ENCODE measurements around the gene SIPA1L2. TPM values are rescaled to one million over a fixed set of nuclear protein-coding genes. Genes with fewer than 3 reads are reported as not detected.

SIPA1L2 gene
- total and polyA plus RNA-seq, 2 experiments from 2014 or later, result 1.1 to 5.9 TPM

- no peak overlapping the region for H3K9ac ChIP-seq
- no peaks in the 10 kb centered on the region for H3F3A ChIP-seq (ENCODE audit: insufficient read depth)
- no peaks in the 10 kb centered on the region for H3K9me3 ChIP-seq (ENCODE audit: low read depth)
- H3K4me1 ChIP-seq (ENCODE audit: insufficient read depth), result no peaks in the 10 kb centered on the region
- no peaks in the 10 kb centered on the region for H3K36me3 ChIP-seq (ENCODE audit: low read depth)
- peaks cover 3% of the 10 kb centered on the region for H3K27me3 ChIP-seq (replicated peaks; ENCODE audit: insufficient read depth)
- H2AFZ ChIP-seq, result no peak overlapping the region
- H3K4me2 ChIP-seq (ENCODE audit: unreplicated experiment), result no peak overlapping the region
- no peak for DNase-seq
- no peaks in the 10 kb centered on the region for H3K79me2 ChIP-seq (ENCODE audit: insufficient read depth)
- no peaks in the 10 kb centered on the region for H3K9me2 ChIP-seq (ENCODE audit: insufficient read depth)
- H4K20me1 ChIP-seq (ENCODE audit: insufficient read depth), result no peaks in the 10 kb centered on the region
- H3K4me3 ChIP-seq, result no peak overlapping the region
- in situ Hi-C loops (cut with MboI), result no loop called here
- TF ChIP-seq EZH2phosphoT487 (IDR thresholded peaks at IDR 0.05; ENCODE audit: insufficient read depth, low read depth) (no peak), EZH2 (IDR thresholded peaks at IDR 0.05; ENCODE audit: insufficient read depth, poor library complexity, severe bottlenecking) (no peak)
- 80 to 89% methylated on average over 2 of the region's 2 CpGs for WGBS, 2 experiments (ENCODE audit: low coverage in 1 of 2, low lambda C conversion rate in 2 of 2, missing lambda C conversion rate in 2 of 2)
- no peak overlapping the region for H3K27ac ChIP-seq
Measured at GRCh38 chr1:232658386-232658785, 28.5 kb upstream of the SIPA1L2 start.

DNA sequence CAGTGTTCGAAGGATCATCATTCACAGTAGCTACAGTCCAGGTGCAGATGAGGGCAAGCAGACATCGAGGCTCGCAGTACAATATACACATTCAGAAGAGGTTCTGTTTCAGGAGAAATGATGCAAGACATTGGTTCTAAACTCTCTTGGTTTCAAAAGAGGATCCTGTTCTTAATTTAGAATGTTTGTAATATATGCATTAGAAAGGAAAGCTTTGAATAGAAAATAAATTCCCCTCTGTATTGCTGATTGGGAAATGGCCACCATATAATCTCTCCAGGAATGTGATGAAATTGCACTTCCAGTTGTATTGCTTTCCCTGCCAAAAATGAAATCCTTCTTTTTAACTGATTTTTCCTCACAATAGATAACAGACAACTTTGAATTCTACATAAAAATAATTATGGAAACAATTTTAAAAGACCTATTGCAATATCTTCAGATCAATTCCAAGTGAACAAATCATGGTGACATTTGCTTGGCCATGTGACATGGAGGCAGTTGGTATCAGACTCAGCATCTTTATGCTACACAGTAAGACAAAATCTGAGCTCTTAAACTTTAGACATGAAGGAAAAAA, 27.6 kb upstream of the SIPA1L2 start:
- Histone ChIP-seq H3K27ac (no peak overlapping the region), H3K4me3 (no peak overlapping the region), H2AFZ (no peak overlapping the region), H3K79me2 (ENCODE audit: insufficient read depth) (no peaks in the 10 kb centered on the region), H3K36me3 (ENCODE audit: low read depth) (no peaks in the 10 kb centered on the region), H3F3A (ENCODE audit: insufficient read depth) (no peaks in the 10 kb centered on the region), H3K4me1 (ENCODE audit: insufficient read depth) (no peaks in the 10 kb centered on the region), H3K4me2 (ENCODE audit: unreplicated experiment) (no peak overlapping the region), H3K27me3 (replicated peaks; ENCODE audit: insufficient read depth) (peaks cover 3% of the 10 kb centered on the region), H3K9ac (no peak overlapping the region), H4K20me1 (ENCODE audit: insufficient read depth) (no peaks in the 10 kb centered on the region), H3K9me3 (ENCODE audit: low read depth) (no peaks in the 10 kb centered on the region), H3K9me2 (ENCODE audit: insufficient read depth) (no peaks in the 10 kb centered on the region)
- TF ChIP-seq EZH2phosphoT487 (IDR thresholded peaks at IDR 0.05; ENCODE audit: insufficient read depth, low read depth), result no peak
- no peak for TF ChIP-seq EZH2 (IDR thresholded peaks at IDR 0.05; ENCODE audit: insufficient read depth, poor library complexity, severe bottlenecking)
- no peak for DNase-seq
- 74 to 82% methylated on average over 3 of the region's 3 CpGs for WGBS, 2 experiments (ENCODE audit: low coverage in 1 of 2, low lambda C conversion rate in 2 of 2, missing lambda C conversion rate in 2 of 2)
- in situ Hi-C loops (cut with MboI), result no loop called here

GRCh38 chr1:232655746-232656085, 25.8 kb upstream of the SIPA1L2 start:
- DNase-seq, result no peak

GRCh38 chr1:232655028-232655745, 25.3 kb upstream of the SIPA1L2 start:
- H3K9ac ChIP-seq, result no peak overlapping the region
- no peak overlapping the region for H2AFZ ChIP-seq
- in situ Hi-C loops (cut with MboI), result no loop called here
- H3K9me2 ChIP-seq (ENCODE audit: insufficient read depth), result no peaks in the 10 kb centered on the region
- H3K27ac ChIP-seq, result no peak overlapping the region
- no peak for DNase-seq
- no peak overlapping the region for H3K4me3 ChIP-seq
- TF ChIP-seq EZH2phosphoT487 (IDR thresholded peaks at IDR 0.05; ENCODE audit: insufficient read depth, low read depth) (no peak), EZH2 (IDR thresholded peaks at IDR 0.05; ENCODE audit: insufficient read depth, poor library complexity, severe bottlenecking) (no peak)
- WGBS, 2 experiments (ENCODE audit: low coverage in 1 of 2, low lambda C conversion rate in 2 of 2, missing lambda C conversion rate in 2 of 2), result 91 to 93% methylated on average over 5 of the region's 5 CpGs
- H4K20me1 ChIP-seq (ENCODE audit: insufficient read depth), result no peaks in the 10 kb centered on the region
- H3K9me3 ChIP-seq (ENCODE audit: low read depth), result no peaks in the 10 kb centered on the region
- no peak overlapping the region for H3K4me2 ChIP-seq (ENCODE audit: unreplicated experiment)
- H3K4me1 ChIP-seq (ENCODE audit: insufficient read depth), result no peaks in the 10 kb centered on the region
- no peaks in the 10 kb centered on the region for H3K79me2 ChIP-seq (ENCODE audit: insufficient read depth)
- H3K27me3 ChIP-seq (replicated peaks; ENCODE audit: insufficient read depth), result peaks cover 3% of the 10 kb centered on the region
- H3F3A ChIP-seq (ENCODE audit: insufficient read depth), result no peaks in the 10 kb centered on the region
- H3K36me3 ChIP-seq (ENCODE audit: low read depth), result no peaks in the 10 kb centered on the region

More at GRCh38 chr1:232655746-232656085, 25.8 kb upstream of the SIPA1L2 start:
- WGBS, 2 experiments (ENCODE audit: low coverage in 1 of 2, low lambda C conversion rate in 2 of 2, missing lambda C conversion rate in 2 of 2), result 81 to 82% methylated on average over 4 of the region's 4 CpGs
- H4K20me1 ChIP-seq (ENCODE audit: insufficient read depth), result no peaks in the 10 kb centered on the region
- no peaks in the 10 kb centered on the region for H3K9me3 ChIP-seq (ENCODE audit: low read depth)
- H3F3A ChIP-seq (ENCODE audit: insufficient read depth), result no peaks in the 10 kb centered on the region
- no peaks in the 10 kb centered on the region for H3K4me1 ChIP-seq (ENCODE audit: insufficient read depth)
- H2AFZ ChIP-seq, result no peak overlapping the region
- H3K27me3 ChIP-seq (replicated peaks; ENCODE audit: insufficient read depth), result peaks cover 3% of the 10 kb centered on the region
- TF ChIP-seq EZH2 (IDR thresholded peaks at IDR 0.05; ENCODE audit: insufficient read depth, poor library complexity, severe bottlenecking) (no peak), EZH2phosphoT487 (IDR thresholded peaks at IDR 0.05; ENCODE audit: insufficient read depth, low read depth) (no peak)
- no peak overlapping the region for H3K27ac ChIP-seq
- H3K9me2 ChIP-seq (ENCODE audit: insufficient read depth), result no peaks in the 10 kb centered on the region
- H3K9ac ChIP-seq, result no peak overlapping the region
- no peaks in the 10 kb centered on the region for H3K79me2 ChIP-seq (ENCODE audit: insufficient read depth)
- no peak overlapping the region for H3K4me3 ChIP-seq
- no peaks in the 10 kb centered on the region for H3K36me3 ChIP-seq (ENCODE audit: low read depth)
- in situ Hi-C loops (cut with MboI), result no loop called here
- no peak overlapping the region for H3K4me2 ChIP-seq (ENCODE audit: unreplicated experiment)

Data from GM23248 (cell line).